HG03097 (cell line): Measurements from ENCODE around the gene ADCY9.

Experiments used
- ATAC-seq: cut with Tn5 transposase; IDR thresholded peaks from one replicate; pipeline ENCODE4 v1.9.1; 2021; ENCODE audit not compliant: unreplicated experiment, low FRiP score

Gene ADCY9

GRCh38 chr16:4096509-4096908, 19.7 kb downstream of the ADCY9 start:
- ATAC-seq: no peak

DNA sequence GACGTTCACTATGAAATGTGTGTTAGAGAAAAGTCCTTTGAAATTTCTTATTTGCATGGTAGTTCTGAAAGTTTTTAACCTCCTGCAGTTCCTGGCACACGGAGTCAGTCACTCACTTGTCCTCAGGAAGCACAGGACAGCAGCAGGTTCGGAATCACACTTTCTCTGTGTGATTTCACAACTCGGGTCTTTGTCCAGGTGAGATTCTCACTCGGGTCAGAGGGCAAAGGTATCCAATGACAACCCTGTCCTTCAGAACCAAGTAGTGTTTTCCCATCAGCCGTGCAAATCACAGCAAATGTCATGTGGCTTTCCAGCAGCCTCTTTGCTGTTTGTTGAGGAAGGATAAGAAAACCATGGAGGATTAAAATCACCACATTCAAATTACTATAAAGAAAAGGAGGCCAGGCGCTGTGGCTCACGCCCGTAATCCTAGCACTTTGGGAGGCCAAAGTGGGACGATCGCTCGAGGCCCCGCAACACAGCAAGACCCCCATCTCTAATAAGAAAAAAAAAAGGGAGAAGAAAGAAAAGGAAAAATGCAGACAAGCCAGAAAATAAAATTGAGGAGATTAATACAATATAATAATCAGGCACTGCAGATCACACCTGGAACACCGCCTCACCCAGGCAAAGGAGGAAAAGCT, 22.0 kb downstream of the ADCY9 start:
- no peak for ATAC-seq

GRCh38 chr16:4093495-4094126, 22.6 kb downstream of the ADCY9 start:
- no peak for ATAC-seq

DNA sequence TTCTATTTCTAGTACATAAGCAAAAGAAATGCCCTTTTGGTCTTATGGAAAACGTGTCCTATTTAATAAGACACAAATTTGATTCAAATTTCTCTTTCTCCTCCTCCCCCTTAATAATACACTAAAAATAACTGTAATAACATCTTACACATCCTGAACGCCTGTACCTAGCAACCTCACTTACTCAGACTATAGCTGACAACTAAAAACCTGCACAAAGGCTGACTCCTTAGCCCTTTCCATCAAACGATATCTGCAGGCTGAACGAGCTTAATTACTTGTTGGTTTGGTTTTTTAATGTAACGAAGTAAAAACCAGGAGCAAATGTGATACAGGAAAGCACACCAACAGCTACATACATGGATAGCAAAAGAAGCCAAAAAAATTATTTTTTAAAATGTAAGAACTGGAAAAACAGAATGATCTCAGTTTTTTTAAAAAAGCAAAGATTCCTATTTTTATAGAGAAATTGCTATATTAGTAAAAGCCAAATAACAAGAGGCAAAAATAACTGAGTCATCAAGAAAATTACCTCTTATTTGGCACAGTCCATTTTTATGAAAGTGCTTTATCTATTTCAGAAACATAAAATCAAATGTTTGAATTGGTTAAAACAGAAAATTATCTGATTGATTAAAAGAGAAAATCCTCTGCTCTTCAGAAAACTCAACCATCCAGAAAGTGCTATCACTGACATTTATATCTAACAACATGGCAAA, 23.5 kb downstream of the ADCY9 start:
- no peak for ATAC-seq

DNA sequence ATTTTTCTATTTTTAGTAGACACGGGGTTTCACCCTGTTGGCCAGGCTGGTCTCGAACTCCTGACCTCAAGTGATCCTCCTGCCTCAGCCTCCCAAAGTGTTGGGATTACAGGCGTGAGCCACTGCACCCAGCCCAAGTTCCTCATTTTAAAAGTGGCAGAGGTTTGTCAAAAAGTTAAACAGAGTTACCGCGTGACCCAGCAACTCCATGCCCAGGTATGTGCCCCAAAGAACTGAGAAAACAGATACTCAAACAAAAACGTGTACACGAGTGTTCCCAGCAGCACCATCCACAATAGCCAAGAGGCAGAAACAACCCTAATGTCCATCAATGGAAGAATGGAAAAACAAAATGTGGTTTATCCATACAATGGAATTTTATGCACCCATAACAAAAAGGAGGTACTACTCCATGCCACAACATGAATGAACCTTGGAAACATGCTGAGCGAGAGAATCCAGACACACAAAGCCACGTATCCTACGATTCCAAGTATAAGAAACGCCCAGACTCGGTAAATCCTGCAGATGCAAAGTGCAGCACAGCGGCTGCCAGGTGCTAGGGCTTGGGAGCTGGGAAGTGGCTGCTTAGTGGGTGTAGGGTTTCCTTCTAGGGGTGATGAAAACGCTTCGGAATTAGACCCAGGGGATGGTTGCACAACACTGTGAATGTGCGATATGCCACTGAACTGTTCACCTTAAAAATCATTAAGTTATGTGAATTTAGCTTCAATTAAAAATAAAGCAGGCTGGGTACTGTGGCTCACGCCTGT, 24.8 kb downstream of the ADCY9 start:
- ATAC-seq: no peak

DNA sequence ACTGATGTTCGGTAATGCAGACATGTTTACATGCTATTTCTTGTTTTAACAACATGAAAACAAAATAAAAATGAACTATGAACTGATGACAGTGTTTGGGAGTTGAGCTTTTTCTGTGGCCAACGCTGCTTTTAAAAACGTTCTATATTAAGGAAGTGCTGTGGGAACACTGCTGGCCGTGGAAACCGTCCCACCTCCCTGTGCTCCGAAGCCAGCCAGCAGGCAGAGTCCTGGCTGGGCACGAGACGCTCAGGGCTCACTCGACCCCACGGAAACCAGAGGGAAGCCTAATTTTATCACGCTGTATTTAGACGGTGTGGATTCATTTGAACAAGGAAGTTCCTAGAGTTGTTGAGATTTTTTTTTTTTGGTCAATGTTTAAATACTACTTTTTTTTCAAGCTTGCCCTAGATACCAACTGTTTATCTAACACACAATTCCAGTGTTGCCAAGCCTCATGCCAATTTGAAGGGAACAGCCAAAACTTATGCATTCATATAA, 25.8 kb downstream of the ADCY9 start:
- no peak for ATAC-seq

- ATAC-seq: no peak
Observed at GRCh38 chr16:4089811-4090301, 26.4 kb downstream of the ADCY9 start.

DNA sequence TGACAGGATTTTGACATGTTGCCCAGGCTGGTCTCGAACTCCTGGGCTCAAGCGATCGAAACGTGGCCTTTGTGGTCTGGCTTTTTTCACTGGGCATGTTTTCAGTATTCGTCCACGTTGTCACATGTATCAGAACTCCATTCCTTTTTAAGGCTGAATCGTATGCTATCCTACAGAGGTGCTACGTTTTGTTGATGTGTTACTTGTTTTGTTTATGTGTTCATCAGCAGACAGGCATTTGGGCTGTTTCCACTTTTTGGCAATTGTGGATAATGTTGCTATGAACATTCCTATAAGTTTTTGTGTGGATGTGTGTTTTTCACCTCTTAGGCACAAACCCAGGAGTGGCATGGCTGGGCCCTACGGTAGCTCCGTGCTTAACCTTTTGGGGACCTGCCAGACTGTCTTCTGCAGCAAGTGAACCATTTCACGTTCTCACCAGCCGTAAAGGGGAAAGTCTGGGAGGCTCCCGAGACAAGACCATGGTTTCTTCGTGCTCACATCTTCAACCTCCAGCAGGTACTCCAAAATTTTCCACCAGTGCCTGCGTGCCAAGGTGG, 26.9 kb downstream of the ADCY9 start:
- no peak for ATAC-seq

- ATAC-seq: no peak
Observed at GRCh38 chr16:4087990-4088577, 28.2 kb downstream of the ADCY9 start.

DNA sequence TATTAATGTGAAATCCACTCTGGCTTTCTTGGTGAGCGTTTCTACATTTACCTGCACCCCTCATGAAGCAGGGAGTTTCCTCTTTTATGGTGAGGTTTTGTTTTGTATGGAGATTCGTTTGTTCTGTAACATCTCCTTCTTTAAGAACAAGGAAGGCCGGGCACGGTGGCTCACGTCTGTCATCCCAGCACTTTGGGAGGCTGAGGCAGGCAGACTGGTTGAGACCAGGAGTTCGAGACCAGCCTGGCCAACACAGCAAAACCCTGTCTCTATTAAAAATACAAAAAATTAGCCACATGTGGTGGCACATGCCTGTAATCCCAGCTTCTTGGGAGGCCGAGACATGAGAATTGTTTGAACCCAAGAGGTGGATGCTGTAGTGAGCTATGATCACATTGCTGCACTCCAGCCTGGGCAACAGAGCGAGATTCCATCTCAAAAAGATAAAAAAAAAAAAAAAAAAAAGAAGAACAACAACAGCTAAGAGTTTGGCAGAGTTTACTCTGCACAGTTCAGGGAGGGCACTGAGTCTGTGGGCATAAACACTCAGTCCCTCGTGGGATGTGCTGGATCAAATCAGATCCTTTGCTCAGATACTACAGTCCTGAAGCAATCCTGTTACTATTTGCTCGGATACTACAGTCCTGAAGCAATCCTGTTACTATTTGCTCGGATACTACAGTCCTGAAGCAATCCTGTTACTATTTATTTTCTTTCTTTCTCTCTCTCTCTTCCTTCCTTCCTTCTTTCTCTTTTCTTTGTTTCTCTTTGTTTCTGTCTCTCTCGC, 28.9 kb downstream of the ADCY9 start:
- ATAC-seq: no peak

DNA sequence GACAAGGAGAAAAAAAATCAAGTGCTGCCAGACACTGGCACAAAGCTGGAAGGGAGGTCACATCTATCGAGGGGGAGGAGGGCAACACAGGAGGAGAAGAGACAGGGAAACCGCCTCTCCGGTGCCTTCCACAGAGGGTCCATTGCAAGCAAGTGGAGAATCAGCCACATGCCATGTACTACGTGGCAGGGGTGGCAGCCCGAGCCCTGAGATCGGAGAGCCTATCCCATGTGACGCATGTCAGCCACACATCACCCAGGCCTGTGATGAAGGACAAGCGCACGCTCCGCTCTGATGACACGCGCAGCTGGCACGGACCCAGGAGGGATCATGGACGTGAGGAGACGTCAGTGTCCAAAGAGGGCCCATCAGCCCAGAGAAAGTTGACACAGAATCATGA, 30.1 kb downstream of the ADCY9 start:
- no peak for ATAC-seq

DNA sequence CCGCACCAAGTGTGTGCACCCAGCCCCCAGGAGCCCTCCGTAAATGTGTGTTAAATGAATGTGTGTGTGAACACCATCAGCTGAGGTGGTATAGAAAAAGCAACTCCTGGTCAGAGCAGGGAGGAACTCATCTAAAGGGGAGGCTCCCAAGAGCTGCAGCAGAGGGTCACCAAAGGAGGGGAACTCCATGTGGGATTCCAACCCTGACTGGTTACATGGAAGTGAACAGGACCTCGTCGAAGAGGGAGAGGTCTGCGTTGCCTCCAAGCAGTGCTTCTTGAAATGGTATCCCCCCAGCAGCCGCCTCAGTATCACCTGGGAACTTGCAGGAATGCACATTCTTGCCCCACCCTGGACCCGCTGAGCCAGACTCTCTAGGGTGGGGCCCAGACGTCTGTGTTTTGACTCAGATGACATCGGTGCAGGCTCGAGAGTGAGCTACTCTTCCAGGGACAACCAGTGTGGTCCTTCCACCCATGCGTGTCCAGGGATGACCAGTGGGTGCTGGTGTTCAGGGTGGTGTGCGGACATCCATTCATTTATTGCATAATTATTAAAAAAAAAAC, 30.8 kb downstream of the ADCY9 start:
- no peak for ATAC-seq

DNA sequence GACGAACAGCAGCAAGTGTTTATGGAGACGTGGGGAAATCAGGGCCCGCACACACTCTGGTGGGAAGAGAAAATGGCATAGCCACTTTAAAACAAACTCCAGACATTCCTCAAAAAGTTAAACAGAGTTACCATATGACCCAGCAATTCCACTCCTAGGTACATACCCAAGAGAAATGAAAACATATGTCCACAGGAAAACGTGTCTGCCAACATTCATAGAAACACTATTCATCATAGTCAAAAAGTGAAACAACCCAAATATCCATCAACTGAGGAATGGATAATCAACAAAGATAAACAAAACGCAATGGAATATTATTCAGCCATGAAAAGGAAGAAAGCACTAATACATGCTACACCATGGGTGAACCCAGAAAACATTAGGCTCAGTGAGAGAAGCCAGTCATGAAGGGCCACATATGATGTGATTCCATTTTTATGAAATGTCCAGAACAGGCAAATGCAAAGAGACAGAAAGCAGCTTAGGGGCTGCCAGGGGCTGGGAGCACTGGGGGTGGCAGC, 32.8 kb downstream of the ADCY9 start:
- no peak for ATAC-seq

DNA sequence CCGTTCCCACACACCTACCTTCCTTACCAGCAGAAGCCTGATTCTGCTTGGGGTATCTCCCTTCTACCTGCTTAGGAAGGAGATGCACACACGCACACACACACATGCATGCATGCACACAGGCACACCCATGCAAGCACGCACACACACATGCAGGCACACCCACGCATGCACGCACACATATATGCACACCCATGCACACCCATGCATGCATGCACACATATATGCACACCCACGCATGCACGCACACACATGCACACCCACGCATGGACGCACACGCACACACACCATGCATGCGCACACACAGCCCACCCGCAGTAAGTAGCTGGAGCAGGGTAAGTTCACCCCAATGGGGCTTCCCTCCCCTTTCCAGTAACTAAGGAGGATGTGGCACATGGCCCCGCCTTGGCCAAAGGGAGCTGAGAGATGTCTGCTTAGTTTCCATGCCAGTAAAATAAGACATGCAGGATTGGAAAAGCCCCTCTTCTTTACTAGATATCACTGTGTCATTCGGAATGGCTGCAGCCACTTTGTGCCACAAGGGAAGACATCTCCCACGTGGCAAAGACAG, 33.7 kb downstream of the ADCY9 start:
- ATAC-seq: no peak

DNA sequence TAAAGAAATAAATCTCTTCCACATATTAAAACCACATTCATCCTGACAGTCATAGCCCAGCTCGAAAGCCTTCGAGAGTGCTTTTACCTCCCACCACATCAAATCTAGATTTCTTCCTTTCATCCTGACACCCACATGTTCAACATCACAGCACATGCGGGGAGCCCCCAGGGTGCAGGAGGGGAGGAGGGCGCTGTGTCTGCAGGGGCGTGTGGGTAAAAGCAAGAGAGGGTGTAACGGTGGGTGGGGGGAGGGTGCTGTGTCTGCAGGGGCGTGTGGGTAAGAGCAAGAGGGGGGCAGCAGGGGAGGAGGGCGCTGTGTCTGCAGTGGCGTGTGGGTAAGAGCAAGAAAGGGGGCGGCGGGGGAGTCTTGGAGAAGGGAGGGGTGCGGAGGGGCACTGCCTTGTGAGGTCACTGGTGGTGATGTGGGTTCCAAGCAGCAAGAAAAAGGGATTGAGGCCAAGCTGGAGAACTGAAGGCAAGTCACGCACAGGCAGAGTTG, 34.7 kb downstream of the ADCY9 start:
- no peak for ATAC-seq

- ATAC-seq: no peak
Observed at GRCh38 chr16:4081047-4081446, 35.2 kb downstream of the ADCY9 start.

DNA sequence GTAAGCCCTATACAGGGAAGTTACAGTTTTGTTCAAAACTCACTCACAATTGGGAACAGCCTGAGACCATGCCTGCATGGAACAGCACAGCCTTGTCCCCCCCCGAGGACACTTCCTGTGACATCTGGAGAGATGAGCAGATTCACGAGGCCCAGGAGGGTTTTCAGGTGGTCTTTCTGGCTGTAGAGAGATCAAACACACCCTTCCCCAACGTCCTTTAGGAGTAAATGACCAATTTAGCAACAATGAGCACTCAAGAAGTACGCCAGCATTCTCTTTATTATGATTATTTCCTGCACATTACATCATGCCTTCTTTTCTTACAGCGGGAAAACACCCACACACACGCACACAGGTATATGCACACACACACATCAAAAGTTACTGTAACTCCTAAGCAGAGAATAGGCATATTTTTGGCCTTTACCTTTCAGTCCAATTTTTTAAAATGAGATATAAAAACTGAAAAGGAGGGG, 39.0 kb downstream of the ADCY9 start:
- ATAC-seq: no peak

GRCh38 chr16:4075534-4075933, 40.7 kb downstream of the ADCY9 start:
- ATAC-seq: no peak
